Ovary (tissue), 3 donors: ENCODE results near the gene CADPS2.

Experiments used
- CTCF ChIP-seq, 3 donors: fragments of 450-650 bp in 2 of 3; fragments of 200-600 bp in 1 of 3; IDR thresholded peaks; one replicate each; pipeline versions ENCODE4 v1.5.1 to v1.8.0; 2016 to 2022; ENCODE audit warnings: antibody characterized with exemption in 3 of 3, mild to moderate bottlenecking in 1 of 3
- EP300 ChIP-seq: sonication (generic); formaldehyde crosslinking; IDR thresholded peaks from one replicate; pipeline ENCODE4 v1.6.1; 2017; ENCODE audit warnings: antibody characterized with exemption
- POLR2A ChIP-seq: fragments of 450-650 bp; IDR thresholded peaks from one replicate; pipeline ENCODE4 v1.6.1; 2017; ENCODE audit warnings: antibody characterized with exemption, mild to moderate bottlenecking, moderate library complexity
- donor health status: DM: no; HTN: no; CAD: no.

DNA sequence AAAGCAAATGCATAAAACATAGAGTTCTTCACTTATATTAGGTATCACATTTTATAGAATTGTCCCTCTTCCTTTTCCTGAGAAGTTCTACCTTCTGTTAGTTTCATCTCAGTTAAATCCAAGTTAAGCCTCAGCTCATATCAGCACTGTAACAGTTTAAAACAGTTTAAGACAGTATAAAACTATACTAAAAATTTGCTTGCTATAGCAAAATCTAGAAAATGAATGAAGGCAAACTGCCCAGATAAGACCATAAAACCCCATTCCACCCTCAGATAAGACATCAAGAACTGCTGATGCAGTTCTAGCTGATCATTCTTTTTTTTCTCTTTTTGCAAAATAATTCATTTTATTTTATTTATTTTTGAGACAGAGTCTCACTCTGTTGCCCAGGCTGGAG is 364.5 kb downstream of the CADPS2 start:
- no peak for TF ChIP-seq CTCF (IDR thresholded peaks at IDR 0.05)
- TF ChIP-seq EP300, result no peak
- TF ChIP-seq POLR2A, result no peak
